Thoracic aorta (tissue), 2 donors: ENCODE measurements around the gene NPDC1. TPM values are rescaled to one million over a fixed set of nuclear protein-coding genes. Genes with fewer than 3 reads are reported as not detected.

ENCODE experiments used
- ATAC-seq: fragments of 150-250 bp; one replicate; pipeline ENCODE4 v1.8.0; 2017; ENCODE audit warnings: low read depth; ENCODE audit not compliant: insufficient number of reproducible peaks, low FRiP score
- DNase-seq: peaks from one replicate; pipeline ENCODE4 v3.0.0-alpha.2; 2020; ENCODE audit warnings: low spot score
- H3K27ac ChIP-seq, 2 donors: fragments of 200-600 bp; sonication (generic); 1 replicate in 1 of 2; 2 replicates in 1 of 2; pipeline ENCODE4 v1.5.1; 2016; ENCODE audit warnings: mild to moderate bottlenecking in 2 of 2, moderate library complexity in 2 of 2
- H3K27me3 ChIP-seq: fragments of 200-600 bp; sonication (generic); replicated peaks from 2 replicates; pipeline ENCODE4 v1.6.0; 2016; ENCODE audit warnings: mild to moderate bottlenecking; ENCODE audit not compliant: insufficient read depth
- H3K36me3 ChIP-seq: fragments of 200-600 bp; sonication (generic); one replicate; pipeline ENCODE4 v1.5.1; 2016
- H3K4me1 ChIP-seq, 2 donors: fragments of 200-600 bp; sonication (generic); 1 replicate in 1 of 2; 2 replicates in 1 of 2; pipeline versions ENCODE4 v1.5.1 to v1.6.0; 2016; ENCODE audit warnings: low read depth in 2 of 2, mild to moderate bottlenecking in 1 of 2; ENCODE audit not compliant: control insufficient read depth in 1 of 2
- H3K4me3 ChIP-seq: fragments of 200-600 bp; sonication (generic); 2 replicates; pipeline ENCODE4 v1.5.1; 2016; ENCODE audit warnings: mild to moderate bottlenecking
- H3K9me3 ChIP-seq: fragments of 200-600 bp; sonication (generic); 2 replicates; pipeline ENCODE4 v1.5.1; 2016
- CTCF ChIP-seq: fragments of 200-600 bp; sonication (generic); IDR thresholded peaks from one replicate; pipeline ENCODE4 v1.5.1; 2019; ENCODE audit warnings: antibody characterized with exemption
- total RNA-seq, 2 donors: library from RNA; depleted of rRNA; stranded (reverse); fragments of >200 nt; gene quantifications; one replicate each; pipeline versions ENCODE4 v1.1.0 to v1.2.3, GENCODE V29; 2016

Gene NPDC1
- total RNA-seq, 2 donors from 2014 or later, result 71.5 to 95.8 TPM

DNA sequence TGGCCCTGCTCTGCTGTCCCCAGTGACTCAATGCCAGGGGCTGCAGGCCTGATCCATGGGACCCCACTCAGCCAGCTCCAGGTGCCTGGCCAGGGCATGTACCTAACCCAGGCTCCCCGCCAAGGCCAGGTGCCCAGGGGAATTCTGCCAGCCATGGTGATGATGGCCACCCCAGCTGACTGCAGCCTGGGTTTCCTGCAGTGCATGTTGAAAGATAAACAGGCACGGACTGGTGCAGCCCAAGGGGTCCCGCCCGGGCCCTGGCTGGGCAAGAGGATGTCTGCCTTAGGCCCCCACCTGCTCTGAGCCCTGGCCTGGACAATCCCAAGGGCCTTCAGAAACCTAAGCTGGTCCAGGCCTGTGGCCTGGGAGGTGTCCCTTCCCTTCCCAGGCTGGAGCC lies 19.1 kb downstream of the NPDC1 start:
- H3K36me3 ChIP-seq, result no peaks in the 10 kb centered on the region
- no peak for ATAC-seq
- H3K4me3 ChIP-seq, result peak overlapping the region; percentile 68
- H3K27me3 ChIP-seq, result no peaks in the 10 kb centered on the region
- no peak for DNase-seq
- peak overlapping the region in 1 of 2 donors; percentile 34 for H3K27ac ChIP-seq
- no peak for TF ChIP-seq CTCF
- peaks cover 20 to 30% of the 10 kb centered on the region in 2 donors for H3K4me1 ChIP-seq
- no peaks in the 10 kb centered on the region for H3K9me3 ChIP-seq

GRCh38 chr9:137026384-137026783 lies 19.6 kb downstream of the NPDC1 start:
- no peak overlapping the region for H3K4me3 ChIP-seq

GRCh38 chr9:137025517-137025966 lies 20.4 kb downstream of the NPDC1 start:
- Histone ChIP-seq H3K9me3 (no peaks in the 10 kb centered on the region), H3K36me3 (no peaks in the 10 kb centered on the region), H3K27me3 (no peaks in the 10 kb centered on the region), H3K4me1 (peaks cover 20 to 30% of the 10 kb centered on the region in 2 donors), H3K27ac (no peak overlapping the region), H3K4me3 (no peak overlapping the region)
- no peak for TF ChIP-seq CTCF
- DNase-seq (no peak), ATAC-seq (no peak)

More at GRCh38 chr9:137026384-137026783, 19.6 kb downstream of the NPDC1 start:
- DNase-seq (no peak), ATAC-seq (no peak)
- H3K36me3 ChIP-seq, result no peaks in the 10 kb centered on the region
- no peak overlapping the region for H3K27ac ChIP-seq
- no peaks in the 10 kb centered on the region for H3K27me3 ChIP-seq
- H3K9me3 ChIP-seq, result no peaks in the 10 kb centered on the region
- no peak for TF ChIP-seq CTCF
- peaks cover 20 to 30% of the 10 kb centered on the region in 2 donors for H3K4me1 ChIP-seq

DNA sequence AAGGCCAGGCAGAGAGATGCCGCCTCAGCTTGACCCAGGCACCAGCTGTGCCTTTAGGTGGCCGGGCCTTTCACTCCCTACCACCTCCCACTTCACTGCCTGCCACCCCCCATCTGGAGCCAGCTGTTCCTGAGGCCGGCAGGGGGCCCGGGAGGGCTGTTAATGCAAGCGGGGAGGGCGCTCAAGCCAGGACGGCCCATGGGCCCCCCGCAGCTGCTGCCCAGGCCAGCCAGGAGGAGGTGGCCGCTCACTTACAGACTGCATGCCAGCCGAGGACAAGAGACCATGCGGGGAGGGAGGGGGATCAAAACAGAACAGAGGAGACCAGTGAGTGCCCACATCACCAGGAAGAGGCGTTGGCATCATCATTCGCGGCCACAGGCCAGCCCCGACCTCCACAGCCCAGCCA lies 22.4 kb downstream of the NPDC1 start:
- no peak overlapping the region for H3K4me3 ChIP-seq
- no peaks in the 10 kb centered on the region for H3K27me3 ChIP-seq
- TF ChIP-seq CTCF, result no peak
- DNase-seq (no peak), ATAC-seq (no peak)
- peaks cover 10 to 20% of the 10 kb centered on the region in 2 donors for H3K4me1 ChIP-seq
- no peak overlapping the region for H3K27ac ChIP-seq
- H3K9me3 ChIP-seq, result no peaks in the 10 kb centered on the region
- H3K36me3 ChIP-seq, result no peaks in the 10 kb centered on the region

DNA sequence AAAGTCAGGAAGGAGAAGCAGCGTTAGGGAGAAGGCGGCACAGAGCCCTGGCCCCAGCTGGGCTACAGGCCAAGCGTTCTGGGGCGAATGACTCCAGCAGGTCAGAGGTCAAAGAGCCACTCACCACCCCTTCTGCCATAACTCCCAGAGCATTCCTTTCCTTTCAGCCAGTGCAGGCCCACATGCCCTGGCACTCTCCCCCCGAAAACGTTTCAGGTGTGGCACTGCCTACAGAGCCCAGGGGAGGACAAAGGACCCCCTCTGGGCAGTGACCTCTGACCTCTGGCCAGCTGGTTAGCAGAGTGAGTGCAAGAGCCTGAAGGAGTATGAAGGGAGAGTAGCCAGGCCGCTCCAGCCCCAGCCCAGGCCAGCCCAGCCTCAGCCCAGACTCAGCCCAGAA lies 22.8 kb downstream of the NPDC1 start:
- no peak for DNase-seq
- H3K36me3 ChIP-seq, result no peaks in the 10 kb centered on the region
- H3K4me3 ChIP-seq, result no peak overlapping the region
- no peaks in the 10 kb centered on the region for H3K9me3 ChIP-seq
- TF ChIP-seq CTCF, result no peak
- ATAC-seq, result no peak
- H3K27me3 ChIP-seq, result no peaks in the 10 kb centered on the region
- no peak overlapping the region for H3K27ac ChIP-seq
- peaks cover 8 to 17% of the 10 kb centered on the region in 2 donors for H3K4me1 ChIP-seq
